Subcutaneous adipose tissue (tissue), 4 donors: ENCODE measurements around the gene MRPL41. TPM values are rescaled to one million over a fixed set of nuclear protein-coding genes. Genes with fewer than 3 reads are reported as not detected.

Source experiments
- total RNA-seq, 4 donors: library from RNA; depleted of rRNA; stranded (reverse); fragments of >200 nt; gene quantifications; one replicate each; pipeline ENCODE4 v1.1.0, GENCODE V29; 2016
- TF ChIP-seq, protein P1 (sequence below): fragments of 450-650 bp; IDR thresholded peaks from one replicate; pipeline ENCODE4 v1.5.1; 2016; ENCODE audit warnings: low read depth, mild to moderate bottlenecking, control low read depth, antibody characterized with exemption, moderate library complexity

The MRPL41 gene
- total RNA-seq, 4 donors from 2014 or later = 55.3 to 152 (median 64.7) TPM

DNA sequence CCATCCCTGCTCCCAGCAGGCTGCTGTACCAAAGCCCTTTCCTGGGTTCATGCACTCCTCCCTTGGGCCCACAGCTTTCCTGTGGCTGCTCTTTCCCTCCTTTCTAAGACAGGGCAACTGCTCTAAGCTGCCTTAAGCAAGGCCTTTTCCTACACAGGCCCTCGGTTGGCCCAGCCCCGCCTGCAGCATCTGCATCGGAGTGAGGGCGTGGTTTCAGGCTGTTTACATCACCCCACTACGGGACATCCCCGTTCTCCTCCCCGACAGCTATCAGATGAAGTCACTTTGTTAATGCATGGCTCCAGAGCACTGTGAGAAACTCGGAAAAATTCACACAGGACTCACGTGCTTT lies 23.7 kb downstream of the MRPL41 start:
- TF ChIP-seq, protein P1, sequence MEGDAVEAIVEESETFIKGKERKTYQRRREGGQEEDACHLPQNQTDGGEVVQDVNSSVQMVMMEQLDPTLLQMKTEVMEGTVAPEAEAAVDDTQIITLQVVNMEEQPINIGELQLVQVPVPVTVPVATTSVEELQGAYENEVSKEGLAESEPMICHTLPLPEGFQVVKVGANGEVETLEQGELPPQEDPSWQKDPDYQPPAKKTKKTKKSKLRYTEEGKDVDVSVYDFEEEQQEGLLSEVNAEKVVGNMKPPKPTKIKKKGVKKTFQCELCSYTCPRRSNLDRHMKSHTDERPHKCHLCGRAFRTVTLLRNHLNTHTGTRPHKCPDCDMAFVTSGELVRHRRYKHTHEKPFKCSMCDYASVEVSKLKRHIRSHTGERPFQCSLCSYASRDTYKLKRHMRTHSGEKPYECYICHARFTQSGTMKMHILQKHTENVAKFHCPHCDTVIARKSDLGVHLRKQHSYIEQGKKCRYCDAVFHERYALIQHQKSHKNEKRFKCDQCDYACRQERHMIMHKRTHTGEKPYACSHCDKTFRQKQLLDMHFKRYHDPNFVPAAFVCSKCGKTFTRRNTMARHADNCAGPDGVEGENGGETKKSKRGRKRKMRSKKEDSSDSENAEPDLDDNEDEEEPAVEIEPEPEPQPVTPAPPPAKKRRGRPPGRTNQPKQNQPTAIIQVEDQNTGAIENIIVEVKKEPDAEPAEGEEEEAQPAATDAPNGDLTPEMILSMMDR = no peak

DNA sequence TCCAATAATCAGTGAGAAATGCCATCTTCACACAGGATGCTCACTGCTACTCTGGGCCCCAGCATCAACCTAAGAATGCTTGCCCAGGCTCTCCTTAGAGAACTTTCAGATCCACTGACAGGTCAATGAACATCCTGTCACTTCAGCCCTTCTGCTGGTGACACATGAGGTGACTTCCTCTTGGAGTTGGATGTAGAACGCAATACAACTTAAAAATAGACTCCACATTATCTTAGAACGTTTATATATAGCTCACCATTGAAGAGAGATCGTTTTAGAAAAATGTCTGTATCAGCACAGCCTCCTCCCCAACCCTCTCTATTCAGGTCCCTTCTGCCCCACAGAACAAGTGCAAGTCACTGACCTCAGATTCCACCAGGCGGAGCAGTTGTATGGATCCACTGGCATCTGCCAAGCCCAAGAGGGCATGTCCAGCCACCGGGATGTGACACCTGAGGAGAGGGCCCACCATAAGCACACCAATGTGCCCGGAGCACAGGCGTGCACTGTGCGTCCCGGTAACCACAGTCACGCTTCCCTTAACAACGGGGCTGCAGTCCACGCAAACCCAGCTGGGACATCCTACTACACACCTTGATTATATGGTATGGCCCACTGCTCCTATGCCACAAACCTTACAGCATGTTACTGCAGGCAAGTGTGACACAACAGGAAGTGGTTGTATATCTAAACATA lies 24.2 kb downstream of the MRPL41 start:
- TF ChIP-seq, protein P1 = no peak

DNA sequence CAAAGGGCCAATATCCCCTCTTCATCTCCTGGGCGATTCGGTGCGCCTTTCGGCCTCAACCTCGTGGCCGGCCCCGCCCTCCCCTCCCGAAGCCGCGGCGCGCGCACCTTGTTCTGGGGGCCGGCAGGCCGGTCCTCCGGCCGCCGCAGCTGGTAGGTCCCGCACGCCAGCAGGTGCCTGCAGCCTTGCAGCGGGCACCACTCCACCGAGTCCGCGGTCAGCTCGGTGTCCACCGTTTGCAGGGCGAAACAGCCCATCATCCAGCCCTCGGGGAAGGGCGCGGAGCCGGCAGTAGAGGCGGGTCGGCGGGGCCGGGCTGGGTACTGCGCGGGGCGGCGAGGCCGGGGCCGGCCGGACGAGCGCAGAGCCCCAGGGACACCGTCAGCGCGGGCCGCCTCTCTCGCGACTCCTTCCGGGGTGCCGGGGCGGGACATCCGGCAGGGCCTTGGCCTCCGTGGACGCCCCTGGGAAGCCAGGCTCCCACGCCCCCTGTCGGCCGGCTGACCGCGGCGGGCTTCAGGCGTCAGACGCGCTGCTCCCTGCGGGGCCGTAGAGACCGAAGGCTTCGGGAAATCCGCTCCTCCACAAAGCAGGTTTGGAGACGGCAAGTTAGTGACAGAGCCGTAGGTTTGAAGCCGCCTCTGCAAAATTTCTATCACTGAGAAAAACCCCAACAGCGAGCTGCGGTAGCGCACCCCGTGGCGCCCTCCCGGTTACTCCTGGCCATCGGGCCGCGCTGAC lies 27.0 kb downstream of the MRPL41 start, which contains the start of gene DPH7:
Gene DPH7 (minus strand): TSS at position 408 of the 741 bp plus-strand sequence. CDS start 148 bp downstream, at position 260.
- TF ChIP-seq, protein P1 = no peak

DNA sequence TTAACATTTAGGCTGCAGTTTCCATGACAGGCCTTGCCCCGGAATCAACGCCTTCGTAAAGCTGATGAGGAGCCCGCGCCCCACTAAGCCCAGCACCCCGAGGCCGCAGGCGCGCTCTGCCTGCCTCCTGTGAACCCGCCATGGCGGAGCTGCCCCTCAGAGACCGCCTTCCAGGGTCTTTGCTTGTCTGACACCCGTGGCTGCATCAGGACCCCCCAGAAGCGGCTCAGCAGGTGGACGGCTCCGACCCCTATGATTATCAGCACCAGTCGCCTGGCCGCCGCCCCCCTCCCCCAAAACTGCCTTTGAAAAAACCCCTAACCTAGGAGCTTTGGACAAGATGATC lies 27.6 kb downstream of the MRPL41 start:
- TF ChIP-seq, protein P1 = no peak

DNA sequence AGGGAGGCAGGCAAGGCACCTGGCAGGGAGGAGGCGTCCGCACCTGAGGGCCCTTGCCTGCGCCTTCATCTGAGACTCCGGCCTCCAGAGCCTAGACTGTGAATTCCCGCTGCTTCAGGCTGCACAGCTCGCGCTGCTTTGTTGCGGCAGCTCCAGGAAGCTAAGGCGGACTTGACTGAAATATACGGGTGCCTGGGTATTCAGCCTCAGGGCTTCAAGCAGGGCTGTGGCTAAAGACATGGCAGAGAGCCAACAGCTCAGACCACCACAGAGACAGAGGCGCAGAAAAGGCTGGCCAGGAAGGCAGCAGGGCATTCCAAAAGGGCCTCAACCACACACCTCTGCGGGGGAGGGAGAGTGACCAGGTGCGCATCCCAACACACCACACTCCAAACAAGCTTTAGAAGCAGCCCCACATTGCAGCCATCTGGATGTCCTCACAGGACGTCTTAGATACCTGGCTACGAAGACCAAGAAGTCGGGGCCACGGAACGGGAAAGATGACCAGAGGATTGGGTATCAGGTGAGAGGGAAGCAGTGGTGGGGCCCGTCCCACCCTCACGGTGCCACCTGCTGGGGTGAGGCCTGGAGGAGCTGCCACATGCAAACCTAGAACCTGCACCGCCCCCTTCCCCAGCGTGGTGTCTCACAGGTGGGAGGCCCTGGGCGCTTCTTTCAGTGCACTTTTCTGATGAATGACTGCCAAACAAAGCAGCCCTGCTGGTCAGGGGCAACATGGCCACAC lies 28.7 kb downstream of the MRPL41 start:
- TF ChIP-seq, protein P1 = no peak

DNA sequence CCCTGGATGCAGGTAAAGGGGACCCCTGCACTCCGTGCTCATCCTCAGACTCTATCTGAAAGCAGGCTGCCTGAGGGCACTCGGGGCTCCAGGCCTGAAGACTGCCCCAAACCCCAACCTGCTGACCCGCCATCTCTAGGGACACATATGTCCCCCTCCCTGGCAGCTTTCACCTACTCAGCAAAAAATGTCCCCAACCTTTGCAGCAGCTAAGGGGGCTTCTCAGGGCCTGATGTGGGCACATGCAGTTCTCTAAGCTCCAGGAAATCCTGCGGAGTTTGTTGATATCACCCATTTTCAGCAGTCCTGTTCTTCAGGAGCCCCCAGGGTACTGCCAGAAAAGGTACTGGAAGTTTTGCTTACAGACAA lies 29.3 kb downstream of the MRPL41 start:
- TF ChIP-seq, protein P1 = no peak
